KMS-11 (cell line): Measurements from ENCODE around the gene DSTN.

ENCODE experiments used
- H2AFZ ChIP-seq: fragments of 200-600 bp; sonication (generic); 2 replicates; pipeline ENCODE4 v1.6.1; 2016; ENCODE audit warnings: antibody characterized with exemption, mixed run types, low read depth
- H3K27ac ChIP-seq: fragments of 200-600 bp; sonication (generic); 2 replicates; pipeline ENCODE4 v1.6.1; 2016; ENCODE audit warnings: mild to moderate bottlenecking, mixed run types
- H3K27me3 ChIP-seq: fragments of 200-600 bp; sonication (generic); 2 replicates; pipeline ENCODE4 v1.6.1; 2017; ENCODE audit warnings: mild to moderate bottlenecking, low read depth, mixed run types, moderate library complexity; ENCODE audit not compliant: insufficient read depth
- H3K36me3 ChIP-seq: fragments of 200-600 bp; sonication (generic); 2 replicates; pipeline ENCODE4 v1.6.1; 2017; ENCODE audit warnings: mild to moderate bottlenecking, mixed run types; ENCODE audit not compliant: insufficient read depth
- H3K4me1 ChIP-seq: fragments of 200-600 bp; sonication (generic); 2 replicates; pipeline ENCODE4 v1.6.1; 2016; ENCODE audit warnings: mild to moderate bottlenecking, low read depth, mixed run types; ENCODE audit not compliant: poor library complexity, severe bottlenecking
- H3K4me2 ChIP-seq: fragments of 200-600 bp; sonication (generic); 2 replicates; pipeline ENCODE4 v1.7.0; 2016; ENCODE audit warnings: mild to moderate bottlenecking, mixed run types
- H3K4me3 ChIP-seq: fragments of 200-600 bp; sonication (generic); IDR thresholded peaks from 2 replicates; pipeline ENCODE4 v1.6.1; 2017; ENCODE audit warnings: low read depth, low read length, mixed read lengths; ENCODE audit not compliant: insufficient read depth
- H3K79me2 ChIP-seq: fragments of 200-600 bp; sonication (generic); 2 replicates; pipeline ENCODE4 v1.6.1; 2016; ENCODE audit warnings: low read depth, mixed run types; ENCODE audit not compliant: insufficient read depth
- H3K9ac ChIP-seq: fragments of 200-600 bp; sonication (generic); 2 replicates; pipeline ENCODE4 v1.6.1; 2016; ENCODE audit warnings: mild to moderate bottlenecking, mixed run types
- H4K20me1 ChIP-seq: fragments of 200-600 bp; sonication (generic); 2 replicates; pipeline ENCODE4 v1.6.1; 2016; ENCODE audit warnings: mild to moderate bottlenecking, mixed run types; ENCODE audit not compliant: insufficient read depth
- TF ChIP-seq, protein P1 (sequence below): fragments of 200-600 bp; sonication (generic); conservative IDR thresholded peaks from 2 replicates; pipeline ENCODE4 v1.6.1; 2017; ENCODE audit warnings: low read depth, mild to moderate bottlenecking, antibody characterized with exemption, low read length, moderate library complexity, mixed read lengths

Gene DSTN

DNA sequence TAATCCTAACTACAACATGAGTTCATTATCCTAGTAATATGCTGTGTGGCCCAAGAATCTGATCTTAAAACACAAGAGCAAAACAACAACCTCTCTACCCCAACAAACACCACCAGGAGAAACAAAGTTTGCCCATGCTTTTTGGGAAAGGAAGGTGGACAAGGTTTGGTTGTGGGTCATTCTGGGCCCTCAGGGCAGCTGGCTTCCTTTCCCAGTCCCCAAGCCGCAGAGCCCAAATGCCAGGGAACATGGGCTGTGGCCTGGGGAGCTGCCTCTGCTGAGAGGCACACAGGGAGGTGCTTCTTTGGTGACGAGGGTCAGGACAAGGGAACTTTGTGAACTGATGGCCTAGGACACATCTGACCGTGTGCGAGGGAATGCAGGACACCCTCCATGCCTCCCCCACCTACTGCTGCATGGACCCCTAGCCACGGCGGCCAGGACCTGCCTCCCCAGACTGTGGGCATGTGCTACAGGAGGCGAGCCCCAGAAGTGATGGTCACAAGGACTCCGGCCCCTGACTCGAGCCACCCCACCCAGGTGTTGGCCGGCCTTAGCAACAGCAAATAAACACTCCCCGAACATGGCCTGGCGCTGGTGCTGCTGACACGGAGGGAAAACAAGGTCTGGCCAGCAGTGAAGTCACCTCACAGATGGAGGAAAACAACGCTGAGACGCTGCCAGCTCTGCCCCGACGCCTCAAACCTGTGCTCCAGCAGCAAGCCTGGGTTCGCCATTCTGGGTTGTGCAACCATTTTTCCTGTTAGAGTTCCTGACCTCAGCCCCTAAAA, 56.5 kb downstream of the DSTN start:
- no peaks in the 10 kb centered on the region for H3K4me1 ChIP-seq
- H4K20me1 ChIP-seq = no peaks in the 10 kb centered on the region
- H3K9ac ChIP-seq = no peak overlapping the region

GRCh38 chr20:17627101-17627955, 57.5 kb downstream of the DSTN start:
- Histone ChIP-seq H4K20me1 (no peaks in the 10 kb centered on the region), H3K27me3 (no peaks in the 10 kb centered on the region), H3K4me1 (no peaks in the 10 kb centered on the region), H3K27ac (no peak overlapping the region), H2AFZ (no peak overlapping the region), H3K4me3 (no peak overlapping the region), H3K79me2 (no peaks in the 10 kb centered on the region), H3K9ac (no peak overlapping the region), H3K36me3 (no peaks in the 10 kb centered on the region), H3K4me2 (no peak overlapping the region)
- TF ChIP-seq, protein P1, sequence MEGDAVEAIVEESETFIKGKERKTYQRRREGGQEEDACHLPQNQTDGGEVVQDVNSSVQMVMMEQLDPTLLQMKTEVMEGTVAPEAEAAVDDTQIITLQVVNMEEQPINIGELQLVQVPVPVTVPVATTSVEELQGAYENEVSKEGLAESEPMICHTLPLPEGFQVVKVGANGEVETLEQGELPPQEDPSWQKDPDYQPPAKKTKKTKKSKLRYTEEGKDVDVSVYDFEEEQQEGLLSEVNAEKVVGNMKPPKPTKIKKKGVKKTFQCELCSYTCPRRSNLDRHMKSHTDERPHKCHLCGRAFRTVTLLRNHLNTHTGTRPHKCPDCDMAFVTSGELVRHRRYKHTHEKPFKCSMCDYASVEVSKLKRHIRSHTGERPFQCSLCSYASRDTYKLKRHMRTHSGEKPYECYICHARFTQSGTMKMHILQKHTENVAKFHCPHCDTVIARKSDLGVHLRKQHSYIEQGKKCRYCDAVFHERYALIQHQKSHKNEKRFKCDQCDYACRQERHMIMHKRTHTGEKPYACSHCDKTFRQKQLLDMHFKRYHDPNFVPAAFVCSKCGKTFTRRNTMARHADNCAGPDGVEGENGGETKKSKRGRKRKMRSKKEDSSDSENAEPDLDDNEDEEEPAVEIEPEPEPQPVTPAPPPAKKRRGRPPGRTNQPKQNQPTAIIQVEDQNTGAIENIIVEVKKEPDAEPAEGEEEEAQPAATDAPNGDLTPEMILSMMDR = no peak

More for the DNA sequence above, 56.5 kb downstream of the DSTN start:
- no peak overlapping the region for H2AFZ ChIP-seq
- H3K4me2 ChIP-seq = no peak overlapping the region
- no peak overlapping the region for H3K4me3 ChIP-seq
- H3K36me3 ChIP-seq = no peaks in the 10 kb centered on the region
- H3K27ac ChIP-seq = no peak overlapping the region
- no peaks in the 10 kb centered on the region for H3K79me2 ChIP-seq
- TF ChIP-seq, protein P1 = no peak
- no peaks in the 10 kb centered on the region for H3K27me3 ChIP-seq

DNA sequence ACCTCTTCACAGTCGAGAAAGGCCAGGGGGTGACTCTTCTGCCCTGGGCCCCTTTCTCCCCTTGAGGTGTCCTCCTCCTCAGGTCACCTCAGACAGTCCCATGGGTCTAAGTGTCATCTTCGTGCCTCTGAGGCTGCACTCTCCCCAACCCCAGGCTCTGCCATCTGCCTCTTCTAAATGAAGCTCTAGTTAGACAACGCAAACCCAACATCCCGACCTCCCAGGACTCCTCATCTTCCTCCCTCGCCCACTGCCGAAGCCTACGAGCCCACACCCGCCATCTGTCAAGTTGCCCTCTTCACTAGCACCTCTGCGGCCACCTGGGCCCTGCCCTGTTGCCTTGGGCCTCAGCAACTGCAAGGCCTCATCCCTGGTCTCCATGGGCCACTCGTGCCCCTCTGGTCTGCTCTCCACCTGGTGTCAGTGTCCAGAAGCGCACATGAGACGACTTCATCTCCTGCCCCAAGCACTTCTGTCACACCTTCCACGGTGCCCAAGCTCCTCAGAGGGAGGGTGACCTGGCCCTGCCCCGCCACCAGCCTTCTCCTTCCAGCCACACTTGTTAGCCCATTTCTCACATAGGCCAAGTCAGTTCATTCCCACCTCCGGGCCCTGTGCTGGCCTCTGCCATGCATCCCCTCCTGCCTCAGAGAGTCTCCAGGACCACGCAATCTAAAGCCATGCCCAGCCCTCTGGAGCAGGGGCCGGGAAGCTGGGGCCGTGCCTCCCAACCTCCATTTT, 58.4 kb downstream of the DSTN start:
- TF ChIP-seq, protein P1 = no peak
- Histone ChIP-seq H3K4me1 (no peaks in the 10 kb centered on the region), H3K27ac (no peak overlapping the region), H3K27me3 (no peaks in the 10 kb centered on the region), H3K4me3 (no peak overlapping the region), H3K36me3 (no peaks in the 10 kb centered on the region), H3K79me2 (no peaks in the 10 kb centered on the region), H3K4me2 (no peak overlapping the region), H3K9ac (no peak overlapping the region), H4K20me1 (no peaks in the 10 kb centered on the region), H2AFZ (no peak overlapping the region)

DNA sequence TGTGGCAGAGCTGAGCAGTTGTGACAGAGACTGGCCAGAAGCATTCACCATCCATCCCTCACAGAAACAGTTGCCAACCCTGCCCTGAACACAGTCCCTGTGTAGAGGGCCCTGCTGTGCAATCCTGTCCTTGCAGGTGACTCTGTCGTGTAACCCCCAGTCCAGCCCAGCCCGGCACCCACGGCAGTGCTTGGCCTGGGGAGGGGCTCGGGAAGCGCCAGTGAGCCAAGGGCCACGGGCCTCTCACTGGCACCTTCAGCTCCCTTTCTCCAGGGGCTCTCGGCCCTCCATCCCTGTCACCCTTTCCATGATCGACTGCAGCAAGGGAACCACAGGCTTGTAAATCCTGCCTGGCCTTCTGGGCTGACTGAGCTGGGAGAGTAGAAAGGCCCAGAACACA, 59.1 kb downstream of the DSTN start:
- no peaks in the 10 kb centered on the region for H3K4me1 ChIP-seq
- no peak overlapping the region for H2AFZ ChIP-seq
- H3K4me3 ChIP-seq = no peak overlapping the region
- no peaks in the 10 kb centered on the region for H3K79me2 ChIP-seq
- no peaks in the 10 kb centered on the region for H4K20me1 ChIP-seq
- TF ChIP-seq, protein P1 = no peak
- H3K27ac ChIP-seq = no peak overlapping the region
- H3K9ac ChIP-seq = no peak overlapping the region
- H3K4me2 ChIP-seq = no peak overlapping the region
- no peaks in the 10 kb centered on the region for H3K36me3 ChIP-seq
- no peaks in the 10 kb centered on the region for H3K27me3 ChIP-seq
